ENCODE measurements around the gene RPL18A. TPM values are rescaled to one million over a fixed set of nuclear protein-coding genes. Genes with fewer than 3 reads are reported as not detected.

Gene RPL18A
- total and polyA plus RNA-seq, 2 of the 13 experiments (the other 11 are each of a cell fraction or from before 2014, with no cell fraction given): 1,471 to 2,004 TPM

- TF ChIP-seq CSRNP2 (CRISPR knock-in tag; conservative IDR thresholded peaks at IDR 0.05; ENCODE audit: low read depth) (no peak), MLLT10 (CRISPR knock-in tag; IDR thresholded peaks at IDR 0.05) (no peak), REPIN1 (CRISPR knock-in tag; IDR thresholded peaks at IDR 0.05; ENCODE audit: borderline replicate concordance, low read depth) (no peak), ZNF841 (CRISPR knock-in tag; IDR thresholded peaks at IDR 0.05; ENCODE audit: borderline replicate concordance) (no peak), HNF4A (CRISPR knock-in tag; IDR thresholded peaks at IDR 0.05) (peak; percentile 57), ZNF510 (CRISPR knock-in tag; IDR thresholded peaks at IDR 0.05; ENCODE audit: low read depth) (peak; percentile 52; the same call in 1 of the 2 replicates), FOXK2 (IDR thresholded peaks at IDR 0.05) (no peak), NFYC (CRISPR knock-in tag; IDR thresholded peaks at IDR 0.05) (no peak), EED (CRISPR knock-in tag; IDR thresholded peaks at IDR 0.05) (no peak), PAX8 (CRISPR knock-in tag; IDR thresholded peaks at IDR 0.05; ENCODE audit: borderline replicate concordance) (no peak), DNMT3B (CRISPR knock-in tag; conservative IDR thresholded peaks at IDR 0.05) (no peak), ATAD3A (CRISPR knock-in tag; IDR thresholded peaks at IDR 0.05) (no peak), PLRG1 (conservative IDR thresholded peaks at IDR 0.05) (no peak), MIER2 (CRISPR knock-in tag; IDR thresholded peaks at IDR 0.05) (no peak), POGZ (CRISPR knock-in tag; IDR thresholded peaks at IDR 0.05) (peak; percentile 16; the same call in 1 of the 2 replicates), ZNF484 (CRISPR knock-in tag; IDR thresholded peaks at IDR 0.05; ENCODE audit: borderline replicate concordance, low read depth) (no peak), ZNF687 (CRISPR knock-in tag; IDR thresholded peaks at IDR 0.05) (peak; percentile 95), ZC3H4 (CRISPR knock-in tag; IDR thresholded peaks at IDR 0.05; ENCODE audit: borderline replicate concordance) (no peak), ZNF557 (CRISPR knock-in tag; IDR thresholded peaks at IDR 0.05) (no peak), ARHGAP35 (CRISPR knock-in tag; IDR thresholded peaks at IDR 0.05; ENCODE audit: borderline replicate concordance) (no peak)
- TF ChIP-seq, protein P1, sequence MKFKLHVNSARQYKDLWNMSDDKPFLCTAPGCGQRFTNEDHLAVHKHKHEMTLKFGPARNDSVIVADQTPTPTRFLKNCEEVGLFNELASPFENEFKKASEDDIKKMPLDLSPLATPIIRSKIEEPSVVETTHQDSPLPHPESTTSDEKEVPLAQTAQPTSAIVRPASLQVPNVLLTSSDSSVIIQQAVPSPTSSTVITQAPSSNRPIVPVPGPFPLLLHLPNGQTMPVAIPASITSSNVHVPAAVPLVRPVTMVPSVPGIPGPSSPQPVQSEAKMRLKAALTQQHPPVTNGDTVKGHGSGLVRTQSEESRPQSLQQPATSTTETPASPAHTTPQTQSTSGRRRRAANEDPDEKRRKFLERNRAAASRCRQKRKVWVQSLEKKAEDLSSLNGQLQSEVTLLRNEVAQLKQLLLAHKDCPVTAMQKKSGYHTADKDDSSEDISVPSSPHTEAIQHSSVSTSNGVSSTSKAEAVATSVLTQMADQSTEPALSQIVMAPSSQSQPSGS (CRISPR knock-in tag; IDR thresholded peaks at IDR 0.05): no peak
- TF ChIP-seq, protein P2, sequence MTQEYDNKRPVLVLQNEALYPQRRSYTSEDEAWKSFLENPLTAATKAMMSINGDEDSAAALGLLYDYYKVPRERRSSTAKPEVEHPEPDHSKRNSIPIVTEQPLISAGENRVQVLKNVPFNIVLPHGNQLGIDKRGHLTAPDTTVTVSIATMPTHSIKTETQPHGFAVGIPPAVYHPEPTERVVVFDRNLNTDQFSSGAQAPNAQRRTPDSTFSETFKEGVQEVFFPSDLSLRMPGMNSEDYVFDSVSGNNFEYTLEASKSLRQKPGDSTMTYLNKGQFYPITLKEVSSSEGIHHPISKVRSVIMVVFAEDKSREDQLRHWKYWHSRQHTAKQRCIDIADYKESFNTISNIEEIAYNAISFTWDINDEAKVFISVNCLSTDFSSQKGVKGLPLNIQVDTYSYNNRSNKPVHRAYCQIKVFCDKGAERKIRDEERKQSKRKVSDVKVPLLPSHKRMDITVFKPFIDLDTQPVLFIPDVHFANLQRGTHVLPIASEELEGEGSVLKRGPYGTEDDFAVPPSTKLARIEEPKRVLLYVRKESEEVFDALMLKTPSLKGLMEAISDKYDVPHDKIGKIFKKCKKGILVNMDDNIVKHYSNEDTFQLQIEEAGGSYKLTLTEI (CRISPR knock-in tag; conservative IDR thresholded peaks at IDR 0.05): no peak
Observed at GRCh38 chr19:17847538-17848366, 12.0 kb upstream of the RPL18A start, which contains the start of gene JAK3 (continued).

All from HepG2 (cell line).